GM19397 (cell line): Measurements from ENCODE around the gene LZTFL1.

Source experiments
- ATAC-seq: cut with Tn5 transposase; IDR thresholded peaks from one replicate; pipeline ENCODE4 v1.9.1; 2021; ENCODE audit warnings: mild to moderate bottlenecking, moderate library complexity; ENCODE audit not compliant: unreplicated experiment

LZTFL1 gene, protein sequence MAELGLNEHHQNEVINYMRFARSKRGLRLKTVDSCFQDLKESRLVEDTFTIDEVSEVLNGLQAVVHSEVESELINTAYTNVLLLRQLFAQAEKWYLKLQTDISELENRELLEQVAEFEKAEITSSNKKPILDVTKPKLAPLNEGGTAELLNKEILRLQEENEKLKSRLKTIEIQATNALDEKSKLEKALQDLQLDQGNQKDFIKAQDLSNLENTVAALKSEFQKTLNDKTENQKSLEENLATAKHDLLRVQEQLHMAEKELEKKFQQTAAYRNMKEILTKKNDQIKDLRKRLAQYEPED

DNA sequence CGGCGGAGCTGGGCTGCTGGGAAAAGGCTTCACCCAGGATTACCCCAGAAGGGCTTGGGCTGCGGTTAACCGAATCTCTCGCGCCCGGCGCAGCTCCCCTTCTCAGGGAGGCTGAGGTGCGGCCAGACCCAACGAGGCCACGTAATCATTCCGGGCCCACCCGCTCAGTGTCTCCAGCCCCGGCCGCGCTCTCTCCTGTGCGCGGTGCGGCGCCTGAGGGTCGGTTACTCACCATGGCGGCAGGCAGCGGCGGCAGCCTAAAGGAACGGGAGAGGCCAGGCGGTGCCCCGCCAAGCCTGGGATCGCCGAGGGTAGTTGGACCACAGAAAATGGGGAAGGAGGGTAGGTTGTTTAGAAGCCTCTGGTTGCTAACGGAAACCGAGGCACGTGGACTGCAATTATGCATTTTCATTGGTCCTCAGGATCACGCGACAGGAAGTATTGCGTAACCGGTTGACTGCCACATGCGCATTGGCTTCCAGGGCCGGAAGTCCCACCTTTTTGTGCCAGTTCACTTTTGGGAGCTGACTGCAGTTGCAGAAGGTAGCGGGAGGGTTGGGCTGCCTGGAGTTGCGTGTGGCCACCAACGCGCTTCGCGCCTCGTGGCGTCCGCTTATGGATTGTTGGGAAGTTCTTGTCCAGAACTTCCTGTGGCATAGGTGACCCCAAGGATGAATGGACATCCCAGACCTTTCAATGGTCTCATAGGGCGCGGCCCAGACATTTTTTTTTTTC is at the start of gene LZTFL1:
TSS of gene LZTFL1 (minus strand) at position 363 of the 735 bp plus-strand sequence. CDS start at position 235, 128 bp downstream.
- peak; percentile 93 for ATAC-seq

DNA sequence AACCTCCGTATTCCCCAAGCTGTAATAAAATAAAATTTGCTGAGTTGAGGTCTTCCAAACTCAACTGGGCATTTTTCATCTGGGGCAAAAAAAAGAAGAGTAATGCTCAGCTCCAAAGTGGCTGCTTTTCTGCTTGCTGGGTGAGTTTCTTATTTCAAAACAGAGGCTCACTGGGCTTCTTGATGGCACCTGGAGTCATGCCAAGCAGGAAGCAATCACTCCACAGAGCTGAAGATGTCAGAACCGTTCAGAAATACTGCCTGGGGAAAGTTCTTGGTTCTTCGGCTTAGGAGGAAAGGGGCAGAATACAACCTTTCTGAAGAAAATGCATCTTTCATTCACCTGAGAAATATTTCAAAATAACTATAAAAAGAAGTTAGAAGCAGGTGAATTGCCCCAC is 48.5 kb upstream of the LZTFL1 start:
- ATAC-seq: no peak

DNA sequence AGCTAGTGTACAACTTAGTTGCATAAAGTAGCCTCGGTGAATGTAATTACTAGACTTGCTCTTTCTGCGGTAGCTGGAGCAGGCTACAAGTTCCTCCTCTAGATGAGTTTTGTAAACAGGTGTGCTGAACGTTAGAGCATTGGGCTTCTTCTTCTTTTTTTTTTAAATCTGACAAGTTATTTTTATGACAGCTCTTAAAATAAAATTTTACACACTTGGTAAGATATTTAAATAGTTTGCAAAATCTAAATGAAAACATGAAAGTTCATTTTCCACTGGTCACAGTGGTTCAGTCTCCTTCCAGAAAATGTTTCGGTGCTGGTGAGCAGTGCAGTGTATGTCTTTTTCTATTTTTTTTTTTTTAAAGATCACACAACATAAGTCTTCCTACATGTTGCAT is 47.4 kb upstream of the LZTFL1 start:
- no peak for ATAC-seq

DNA sequence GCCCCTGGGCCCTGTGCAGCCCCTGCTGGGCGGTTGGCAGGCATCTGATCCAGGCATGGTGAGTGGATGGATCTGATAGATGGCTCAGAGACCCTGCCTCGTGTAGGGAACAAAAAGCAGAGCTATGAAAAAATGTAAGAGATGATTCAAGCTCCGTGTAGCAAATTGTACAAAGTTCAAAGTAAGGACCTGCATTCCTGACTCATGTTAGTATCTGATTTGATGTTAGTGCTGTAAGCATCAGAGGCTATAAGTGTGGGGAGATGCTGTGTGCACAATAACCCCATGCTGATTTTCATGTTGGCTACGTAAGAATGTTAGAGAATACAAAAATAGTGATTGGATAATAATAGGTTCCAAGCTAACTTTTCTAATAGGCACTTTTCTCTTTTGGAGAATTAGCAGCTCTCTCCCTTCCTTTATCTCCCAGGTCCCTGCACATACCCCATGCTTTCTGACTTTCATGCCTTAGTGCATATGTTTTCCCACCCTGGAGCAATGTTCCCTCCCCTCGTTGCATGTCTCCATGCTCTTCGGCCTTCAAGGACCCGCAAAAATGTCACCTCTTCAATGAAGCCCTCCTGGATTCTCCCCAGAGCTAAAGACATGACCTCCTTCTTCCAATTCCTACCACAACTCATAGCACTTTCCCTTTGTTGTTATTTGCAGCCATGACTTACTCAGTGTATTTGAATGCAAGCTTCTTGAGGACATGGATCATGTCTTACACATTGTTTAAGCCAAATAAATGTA is 46.0 kb upstream of the LZTFL1 start:
- ATAC-seq: no peak

DNA sequence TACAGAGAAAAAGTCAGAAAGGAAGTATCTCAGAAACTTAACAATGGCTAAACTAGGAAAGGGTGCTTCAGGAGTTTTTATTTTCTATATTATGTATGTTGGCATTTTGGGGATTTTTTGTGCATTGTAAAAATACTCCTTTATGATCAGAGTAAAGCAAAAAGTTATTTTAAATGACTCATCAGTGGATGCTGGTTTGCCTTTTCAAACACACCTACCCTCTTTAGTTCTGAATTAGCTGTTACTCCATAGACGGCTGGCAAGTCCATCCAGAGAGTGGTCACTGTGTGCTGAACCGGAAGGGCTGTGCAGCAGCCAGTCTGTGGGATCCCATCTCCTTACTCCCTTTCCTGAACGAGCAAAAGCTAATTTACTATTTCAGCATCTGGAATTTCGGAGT is 45.4 kb upstream of the LZTFL1 start:
- no peak for ATAC-seq

DNA sequence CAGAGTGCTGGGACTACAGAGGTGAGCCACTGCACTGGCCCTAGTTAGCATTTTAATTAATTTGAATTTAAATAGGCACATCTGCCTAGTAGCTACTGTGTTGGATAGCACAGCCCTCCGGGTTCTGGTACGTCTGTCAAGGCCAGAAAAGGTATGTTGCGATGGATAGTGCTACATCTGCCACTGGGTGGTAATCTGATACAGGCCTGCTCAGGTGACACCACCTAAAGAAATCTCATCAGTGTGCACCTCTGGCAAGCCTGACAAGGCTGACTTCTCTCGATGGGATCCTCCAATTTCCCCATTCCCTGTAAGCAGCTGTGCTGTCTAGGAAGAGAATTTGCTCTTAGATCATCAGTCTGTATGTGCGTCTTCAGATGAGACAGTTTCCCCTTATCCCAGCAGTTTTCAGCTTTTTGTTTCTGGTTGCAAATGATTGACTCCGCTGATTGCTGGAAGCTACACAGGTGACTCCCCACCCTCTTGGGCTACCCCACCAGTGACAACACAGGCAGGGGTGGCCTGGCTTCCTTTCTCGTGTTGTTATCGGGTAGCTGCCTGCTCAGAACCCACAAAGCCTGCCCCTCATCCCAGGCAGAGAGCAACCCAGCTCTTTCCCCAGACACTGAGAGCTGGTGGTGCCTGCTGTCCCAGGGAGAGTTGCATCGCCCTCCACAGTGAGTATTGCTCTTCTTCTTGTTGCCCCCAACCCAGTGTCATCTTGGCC is 44.2 kb upstream of the LZTFL1 start, which contains the start of gene CCR9:
TSS of gene CCR9 (plus strand) at position 565 of the 727 bp plus-strand sequence. CDS start 8,391 bp downstream, outside the sequence.
- no peak for ATAC-seq

DNA sequence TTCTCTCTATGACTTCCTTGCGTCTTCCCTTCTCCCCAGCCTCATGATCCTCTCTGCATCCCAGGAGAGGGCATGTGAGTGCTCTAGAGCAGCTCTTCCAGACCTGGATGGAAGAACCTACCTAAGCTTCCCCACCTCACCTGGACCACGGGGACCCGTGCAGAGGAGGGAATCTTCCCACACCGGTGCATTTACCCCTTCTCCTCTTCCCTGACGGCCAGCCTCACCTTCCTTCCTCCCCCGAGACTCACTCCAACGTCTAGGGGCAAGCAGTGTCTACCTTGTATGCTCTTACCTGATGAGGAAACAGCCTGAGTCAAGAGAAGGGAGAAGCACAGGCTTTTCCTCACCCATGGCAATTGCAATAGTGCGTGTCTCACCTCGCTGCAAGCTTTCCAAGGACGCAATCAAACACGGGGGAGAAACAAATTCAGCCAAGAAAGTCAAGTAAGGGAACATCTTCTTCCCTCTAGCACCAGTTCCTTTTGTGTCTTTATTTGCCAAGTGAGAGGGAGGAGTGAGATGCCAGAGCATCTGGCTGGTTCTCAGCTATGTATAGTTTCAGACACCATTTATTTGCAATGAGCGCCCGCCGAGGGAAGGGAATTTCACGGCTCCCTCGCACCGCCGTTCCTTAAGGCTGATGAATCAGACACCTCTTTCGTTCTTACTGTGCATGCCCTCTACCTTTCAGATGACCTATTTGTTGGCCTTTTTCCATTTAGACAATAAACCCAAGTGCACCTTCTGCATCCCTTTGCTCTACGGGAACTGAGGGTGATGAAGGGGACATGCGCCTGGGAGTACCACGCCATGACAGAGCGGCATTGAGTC is 42.7 kb upstream of the LZTFL1 start:
- no peak for ATAC-seq

DNA sequence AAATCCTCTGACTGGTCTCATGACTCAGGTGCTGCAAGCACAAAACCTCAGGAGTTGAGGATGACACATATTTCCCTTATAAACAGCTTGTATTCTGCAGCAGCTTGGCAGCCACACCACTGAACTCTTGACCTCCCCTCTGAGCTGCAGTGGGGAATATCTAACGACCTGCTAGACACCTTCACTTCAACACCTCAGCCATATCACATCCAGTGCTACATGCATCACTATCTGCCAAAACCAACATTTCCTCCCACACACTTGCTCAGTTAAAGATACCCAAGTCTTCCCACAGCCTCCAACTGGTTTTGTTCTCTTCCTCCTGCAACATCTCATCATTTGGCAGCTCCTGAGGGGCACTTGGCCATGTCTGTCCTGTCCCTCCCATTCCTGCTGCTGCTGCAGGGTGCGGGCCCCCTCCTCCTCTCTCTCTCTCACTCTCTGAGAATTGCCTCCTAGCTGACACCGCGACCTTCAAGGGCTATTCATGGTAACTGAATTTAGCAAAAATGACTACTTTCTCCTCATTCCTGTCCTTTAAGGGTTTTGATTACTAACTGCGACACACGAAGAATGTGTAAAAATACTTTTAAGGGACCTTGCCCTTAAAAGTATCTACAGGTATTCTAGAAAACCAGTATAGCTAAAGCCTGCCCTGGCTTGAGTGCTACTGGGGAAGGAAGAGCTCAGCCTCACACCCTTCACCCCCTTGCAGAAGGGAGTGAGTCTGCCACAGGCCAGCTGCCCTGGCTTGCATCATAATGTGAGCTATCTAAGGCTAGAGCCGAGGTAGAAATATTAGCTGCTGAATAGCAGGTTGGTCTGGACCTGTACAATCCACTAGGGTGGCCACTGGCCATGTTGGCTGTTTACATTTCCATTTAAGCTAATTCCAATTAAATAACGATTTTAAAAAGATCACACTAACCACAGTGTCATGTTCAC is 39.4 kb upstream of the LZTFL1 start:
- ATAC-seq: no peak

DNA sequence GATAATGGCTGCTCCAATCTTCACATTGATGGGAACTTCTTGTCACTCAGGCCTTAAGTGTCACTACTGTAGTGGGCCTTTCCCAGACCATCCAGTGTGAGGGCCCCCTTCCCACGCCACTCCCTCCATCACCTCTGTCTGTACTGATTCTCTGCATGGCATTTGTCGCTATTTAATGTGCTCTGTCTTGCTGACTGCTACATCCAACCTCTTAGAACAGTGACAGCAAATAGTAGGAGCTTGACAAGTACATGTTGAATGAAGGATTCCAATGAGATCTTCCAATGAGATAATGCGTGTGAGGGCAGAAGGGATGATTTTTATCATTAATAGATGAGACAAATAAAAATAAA is 38.8 kb upstream of the LZTFL1 start:
- no peak for ATAC-seq

DNA sequence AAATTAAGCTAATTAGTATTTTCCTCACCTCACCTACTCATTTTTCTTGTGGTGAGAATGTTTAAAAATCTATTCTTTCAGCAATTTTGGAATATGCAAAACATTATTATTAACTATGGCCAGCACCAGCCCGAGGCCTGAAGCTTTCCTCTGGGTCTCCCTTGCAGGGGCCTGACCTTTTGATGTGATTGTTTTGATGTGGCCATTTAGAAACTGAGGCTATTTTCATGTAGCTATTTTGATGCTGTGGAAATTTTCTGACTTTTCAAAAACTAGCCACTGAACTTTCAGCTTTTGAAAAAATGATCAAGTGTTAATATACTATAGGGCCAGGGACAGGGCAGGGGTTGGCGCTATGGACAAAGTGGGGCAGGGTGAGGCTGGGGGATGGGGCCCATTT is 36.2 kb upstream of the LZTFL1 start:
- ATAC-seq: no peak

DNA sequence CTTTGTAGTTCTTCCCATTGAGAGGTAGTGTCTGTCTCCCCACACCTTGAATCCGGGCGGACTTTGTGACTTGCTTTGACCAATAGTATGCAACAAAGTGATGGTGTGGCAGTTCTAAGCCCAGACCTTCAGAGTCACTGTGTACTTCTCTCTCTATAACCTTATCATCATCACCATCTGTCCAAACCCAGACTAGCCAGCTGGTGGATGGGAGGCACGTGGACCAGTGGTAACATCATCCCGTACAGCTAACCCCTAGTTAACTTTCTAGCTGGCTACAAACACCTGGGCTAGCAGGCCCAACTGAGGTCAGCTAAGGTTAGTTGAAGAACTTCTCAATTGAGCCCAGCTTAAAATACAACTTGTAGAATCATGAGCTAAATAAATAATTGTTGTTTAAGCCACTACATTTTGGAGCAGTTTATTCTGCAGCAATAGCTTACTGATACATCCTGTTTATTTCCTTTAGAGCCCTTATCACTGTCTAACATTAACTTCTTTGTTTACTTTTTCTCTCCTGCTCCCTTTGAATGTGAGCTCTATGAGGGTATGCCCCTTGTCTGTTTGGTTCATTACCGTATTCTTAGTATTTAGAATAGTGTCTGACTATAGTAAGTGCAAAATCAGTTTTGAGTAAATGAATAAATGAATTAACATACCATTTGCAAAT is 32.9 kb upstream of the LZTFL1 start:
- no peak for ATAC-seq

DNA sequence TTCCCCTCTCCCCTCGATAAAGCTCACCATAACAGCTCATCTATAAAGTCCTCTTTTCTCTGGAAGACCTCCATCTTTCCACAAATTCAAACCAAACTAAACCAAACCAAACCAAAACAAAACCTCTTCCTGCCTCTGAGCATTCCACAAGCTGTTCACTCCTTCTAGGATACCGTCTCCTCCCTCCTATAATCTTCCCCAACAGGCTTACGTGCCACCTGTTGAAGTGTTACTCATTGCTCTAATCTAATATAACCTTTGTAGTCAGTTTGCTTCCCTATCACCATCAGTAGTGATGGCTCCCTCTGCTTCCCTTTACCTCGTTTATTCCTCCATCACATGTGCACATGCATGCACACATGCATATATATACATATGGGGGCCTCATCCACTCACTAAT is 31.7 kb upstream of the LZTFL1 start:
- no peak for ATAC-seq

DNA sequence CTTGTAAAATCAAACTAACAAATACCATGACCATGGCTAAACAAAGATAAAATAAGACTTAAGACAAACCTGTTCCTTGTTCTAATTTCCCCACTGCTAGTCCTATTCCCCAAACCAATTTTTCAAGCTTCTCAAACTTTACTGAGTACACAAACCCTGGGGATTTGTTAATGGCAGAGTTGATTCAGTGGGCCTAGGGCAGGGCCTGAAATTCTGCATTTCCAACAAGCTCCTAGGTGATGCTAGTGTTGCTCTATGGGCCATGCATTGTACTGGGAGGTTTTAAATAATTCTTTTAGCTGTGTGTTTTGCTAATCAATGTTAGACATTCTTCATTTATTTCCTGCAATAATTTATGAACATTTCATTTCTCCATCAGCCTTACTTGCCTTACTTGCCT is 31.1 kb upstream of the LZTFL1 start:
- no peak for ATAC-seq

DNA sequence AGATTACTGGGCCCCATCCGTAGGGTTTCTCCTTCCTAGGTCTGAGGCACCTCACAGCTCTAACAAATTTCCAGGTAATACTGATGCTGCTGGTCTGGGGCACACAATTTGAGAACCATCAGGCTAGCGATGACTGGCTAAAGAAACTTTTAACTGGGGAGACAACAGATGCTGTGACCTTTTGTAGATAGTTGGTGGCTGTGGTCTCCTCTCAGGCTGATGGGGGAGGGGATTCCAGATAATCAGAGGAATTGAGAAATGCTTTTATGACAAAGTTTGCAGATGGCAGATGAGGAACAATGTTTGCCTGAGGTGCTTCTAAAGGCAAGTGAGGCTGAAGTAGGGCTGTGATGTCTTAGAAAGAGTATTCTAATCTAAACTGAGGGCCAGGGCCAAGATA is 30.6 kb upstream of the LZTFL1 start:
- no peak for ATAC-seq

DNA sequence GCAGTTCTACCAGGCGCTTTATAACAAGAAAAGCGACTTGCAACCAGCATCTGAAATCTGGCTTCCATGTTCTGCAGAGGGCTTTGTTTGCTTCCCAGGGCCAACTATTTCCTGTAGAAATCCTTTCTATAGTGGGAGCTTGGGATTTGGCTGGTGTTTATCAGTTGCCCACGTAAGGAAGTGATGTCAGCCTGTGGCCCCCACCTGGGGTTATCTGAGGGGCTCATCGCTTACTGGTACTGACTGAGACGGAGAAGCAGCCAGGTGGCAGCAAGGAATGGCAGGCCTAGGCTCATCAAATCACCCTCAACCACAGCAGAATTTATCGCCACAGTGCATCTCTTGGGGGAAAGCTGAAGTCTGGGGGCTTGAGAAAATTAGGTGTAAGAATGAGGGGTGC is 29.9 kb upstream of the LZTFL1 start:
- no peak for ATAC-seq

DNA sequence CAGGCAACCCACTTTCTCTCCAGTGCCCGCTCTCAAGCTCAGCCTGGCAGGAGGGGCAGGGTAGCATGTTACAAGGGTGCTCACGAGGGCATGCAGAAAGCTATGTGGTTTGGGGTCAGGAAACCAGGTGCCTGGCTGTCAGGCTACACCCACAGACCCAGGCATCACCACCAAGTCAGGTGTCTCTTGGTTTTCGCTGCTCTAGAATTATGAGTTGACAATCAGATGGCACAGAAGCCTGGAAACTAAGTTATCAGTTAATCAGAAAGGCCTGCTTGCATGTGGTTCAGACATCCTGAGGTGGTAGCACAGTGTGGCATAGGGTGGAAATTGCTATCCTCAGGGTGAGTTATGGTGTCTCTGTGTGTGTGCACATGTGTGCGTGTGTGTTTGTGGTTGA is 28.2 kb upstream of the LZTFL1 start:
- no peak for ATAC-seq

DNA sequence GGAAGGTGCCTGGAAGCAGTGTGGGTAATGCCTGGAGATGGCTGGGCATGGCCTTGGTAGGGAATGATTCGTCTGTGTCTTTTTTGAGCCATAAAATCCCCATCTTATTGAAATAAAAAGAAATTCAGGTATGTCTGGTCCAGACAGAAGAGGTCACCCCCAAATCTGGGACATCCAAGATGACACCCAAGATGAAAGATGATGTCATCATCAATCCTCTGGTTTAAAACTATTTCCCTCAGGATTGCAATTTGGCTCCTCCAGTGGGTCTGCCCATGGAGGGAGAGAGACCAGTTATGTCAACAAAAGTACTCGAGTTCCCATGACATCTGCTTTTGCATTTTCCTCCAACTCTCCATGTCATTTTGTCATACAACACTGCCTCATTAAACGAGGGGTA is 27.7 kb upstream of the LZTFL1 start:
- ATAC-seq: no peak

DNA sequence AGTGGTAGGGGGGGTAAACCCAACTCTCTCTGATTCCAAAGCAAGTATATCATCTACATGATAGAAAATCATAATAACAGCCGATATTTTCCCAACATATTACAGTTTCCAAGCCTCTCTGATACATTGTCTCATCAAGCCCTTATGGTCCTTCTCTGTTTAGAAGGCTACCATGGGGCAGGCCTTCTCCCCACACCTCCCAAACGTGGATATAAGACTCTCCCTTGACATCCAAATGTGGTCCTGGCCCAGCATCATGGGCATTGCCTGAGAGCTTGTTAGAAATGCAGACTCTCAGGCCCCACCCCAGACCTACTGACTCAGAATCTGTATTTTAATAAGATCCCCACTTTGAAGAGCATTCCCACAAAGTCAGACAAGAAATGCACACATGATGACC is 26.7 kb upstream of the LZTFL1 start:
- ATAC-seq: no peak

DNA sequence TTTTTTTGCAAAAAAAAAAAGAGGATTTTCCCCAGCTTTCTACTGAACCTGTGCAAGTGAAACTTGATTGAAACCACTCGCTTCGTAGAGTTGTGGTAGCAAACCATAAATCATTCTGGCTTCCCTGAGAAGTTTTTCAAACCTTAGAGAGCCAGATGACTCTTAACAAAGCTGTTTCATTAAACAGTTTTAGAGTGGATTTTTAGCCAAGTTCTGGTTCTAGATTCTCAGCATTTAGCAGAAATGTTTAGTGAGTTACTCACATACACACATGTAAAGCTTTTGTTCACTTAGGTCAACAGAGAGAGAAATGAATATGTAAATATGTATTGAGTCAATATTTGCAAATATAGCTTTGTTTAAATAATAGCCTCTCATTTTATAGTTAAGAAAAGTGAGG is 26.3 kb upstream of the LZTFL1 start:
- ATAC-seq: no peak
